K562 (cell line): ENCODE measurements around the gene CALD1. TPM values are rescaled to one million over a fixed set of nuclear protein-coding genes. Genes with fewer than 3 reads are reported as not detected.
A peak's percentile ranks its signal among the peaks of the same experiment; 100 is the strongest.

Experiments
- ATAC-seq: fragments of 200-7000 bp; cut with Tn5 transposase; 3 replicates; pipeline ENCODE4 v1.9.1; 2020; ENCODE audit warnings: moderate library complexity
- BruUV-seq: library from RNA; stranded (reverse); fragments of 400-500 nt; replicated peaks from 2 replicates; lab custom pipeline; 2021; lab: Mats Ljungman, UMichigan
- CTCF ChIA-PET: fragments of 300-600 bp; formaldehyde crosslinking; extraction: SDS; loops from one replicate; lab custom pipeline; 2021; ENCODE audit warnings: low intra/inter-chr PET ratio; lab: Yijun Ruan, JAX
- POLR2A ChIA-PET: fragments of 300-600, 350-650 bp; sonication (Branson Sonifier 250); formaldehyde crosslinking; extraction: SDS; loops from one replicate; lab custom pipeline; 2021; ENCODE audit warnings: antibody characterized with exemption, inconsistent platforms; lab: Yijun Ruan, JAX
- DNase-seq, 4 experiments: peaks; one replicate each; pipeline versions ENCODE4 v3.0.0 to v3.0.0-alpha.2; 2011 to 2018; ENCODE audit warnings: low spot score in 3 of 4, mixed read lengths in 3 of 4; ENCODE audit errors: extremely low read depth in 1 of 4
- FAIRE-seq: peaks from 2 replicates; lab custom pipeline; 2011; peaks lifted over from hg19 to GRCh38; lab: Jason Lieb, UNC
- H2AFZ ChIP-seq: 2 replicates; pipeline ENCODE4 v1.6.0; 2011; ENCODE audit warnings: low read depth, low read length, control low read depth, inconsistent platforms
- H3K27ac ChIP-seq: fragments of 200-600 bp; 3 replicates; pipeline ENCODE4 v1.8.0; 2011; ENCODE audit warnings: low read depth, mild to moderate bottlenecking, control low read depth, inconsistent platforms, low read length, moderate library complexity, mixed read lengths; ENCODE audit errors: extremely low read depth
- H3K27me3 ChIP-seq, 2 experiments: fragments of 300-600 bp in 1 of 2; 2 replicates in 1 of 2; 3 replicates in 1 of 2; pipeline versions ENCODE4 v1.6.0 to v1.8.0; 2011; ENCODE audit warnings: inconsistent platforms in 2 of 2, low read length in 2 of 2, mild to moderate bottlenecking in 1 of 2, mixed read lengths in 1 of 2, moderate library complexity in 1 of 2; ENCODE audit not compliant: control insufficient read depth in 2 of 2, insufficient read depth in 2 of 2
- H3K36me3 ChIP-seq: fragments of 300-600 bp; 3 replicates; pipeline ENCODE4 v1.8.0; 2011; ENCODE audit warnings: mild to moderate bottlenecking, low read length, inconsistent platforms; ENCODE audit not compliant: control insufficient read depth, insufficient read depth
- H3K4me1 ChIP-seq, 2 experiments: fragments of 200-600 bp in 1 of 2; replicated peaks in 1 of 2; 2 replicates in 1 of 2; 3 replicates in 1 of 2; pipeline versions ENCODE4 v1.5.1 to v1.8.0; 2011; ENCODE audit warnings: inconsistent platforms in 2 of 2, low read length in 2 of 2, mild to moderate bottlenecking in 1 of 2, mixed read lengths in 1 of 2, moderate library complexity in 1 of 2; ENCODE audit not compliant: control insufficient read depth in 2 of 2, insufficient read depth in 2 of 2
- H3K4me2 ChIP-seq: 2 replicates; pipeline ENCODE4 v1.6.1; 2011; ENCODE audit warnings: low read length, control low read depth, inconsistent platforms, mixed read lengths; ENCODE audit not compliant: insufficient read depth
- H3K4me3 ChIP-seq: fragments of 200-600 bp; sonication (generic), shearing (Covaris generic); 2 replicates; pipeline ENCODE4 v1.5.1; 2016; ENCODE audit warnings: control low read depth, inconsistent platforms
- H3K79me2 ChIP-seq: fragments of 200-600 bp; 3 replicates; pipeline ENCODE4 v1.8.0; 2011; ENCODE audit warnings: low read length, inconsistent platforms; ENCODE audit not compliant: control insufficient read depth, insufficient read depth
- H3K9ac ChIP-seq, 2 experiments: 2 replicates each; pipeline versions ENCODE4 v1.6.0 to v1.6.1; 2011; ENCODE audit warnings: low read depth in 2 of 2, low read length in 2 of 2, control low read depth in 1 of 2, inconsistent platforms in 1 of 2, mild to moderate bottlenecking in 1 of 2, mixed read lengths in 1 of 2; ENCODE audit not compliant: insufficient read depth in 1 of 2
- H3K9me1 ChIP-seq: one replicate; pipeline ENCODE4 v1.6.0; 2011; ENCODE audit warnings: inconsistent platforms, mild to moderate bottlenecking, low read length, moderate library complexity; ENCODE audit not compliant: control insufficient read depth, insufficient read depth
- H3K9me3 ChIP-seq: replicated peaks from 2 replicates; pipeline ENCODE4 v1.5.1; 2011; ENCODE audit warnings: low read depth, low read length, inconsistent platforms; ENCODE audit not compliant: control insufficient read depth, insufficient read depth
- H4K20me1 ChIP-seq: replicated peaks from 2 replicates; pipeline ENCODE4 v1.6.1; 2011; ENCODE audit warnings: low read length, inconsistent platforms, mixed read lengths; ENCODE audit not compliant: control insufficient read depth, insufficient read depth
- ATF6 ChIP-seq: sonication (generic); formaldehyde crosslinking; IDR thresholded peaks from 2 replicates; pipeline ENCODE4 v1.4.0; 2020; ENCODE audit warnings: mild to moderate bottlenecking, missing genetic modification reagents
- BMI1 ChIP-seq: fragments of 150-350 bp; IDR thresholded peaks from 2 replicates; pipeline ENCODE4 v1.6.1; 2014; ENCODE audit warnings: low read length
- ELK1 ChIP-seq: sonication (generic); formaldehyde crosslinking; IDR thresholded peaks from 2 replicates; pipeline ENCODE4 v1.8.1; 2022; ENCODE audit warnings: missing genetic modification reagents
- KDM2B ChIP-seq: fragments of 250-450 bp; sonication (Bioruptor Pico); IDR thresholded peaks from 2 replicates; pipeline ENCODE4 v1.8.0; 2021; ENCODE audit warnings: mild to moderate bottlenecking, moderate library complexity
- STAT5B ChIP-seq: fragments of 250-450 bp; sonication (Bioruptor Pico); IDR thresholded peaks from 2 replicates; pipeline ENCODE4 v1.8.0; 2021; ENCODE audit warnings: mild to moderate bottlenecking, inconsistent platforms
- USF1 ChIP-seq: sonication (generic); formaldehyde crosslinking; IDR thresholded peaks from 2 replicates; pipeline ENCODE4 v1.9.0; 2022; ENCODE audit warnings: mild to moderate bottlenecking, missing genetic modification reagents
- ZNF253 ChIP-seq: fragments of 250-450 bp; sonication (Bioruptor Pico); conservative IDR thresholded peaks from 2 replicates; pipeline ENCODE4 v1.6.1; 2021; ENCODE audit warnings: mild to moderate bottlenecking
- ZNF57 ChIP-seq: fragments of 450-650 bp; formaldehyde crosslinking; IDR thresholded peaks from 2 replicates; pipeline ENCODE4 v1.4.0; 2020; ENCODE audit warnings: mild to moderate bottlenecking, moderate library complexity
- WGBS: fragments of 100-300 bp; shearing (Covaris generic); methylation state at CpG from one replicate; pipeline ENCODE4 v1.1.6; 2016; ENCODE audit warnings: low coverage, mixed read lengths; ENCODE audit not compliant: insufficient coverage; ENCODE audit errors: missing lambda C conversion rate; 5-methylcytosine and 5-hydroxymethylcytosine counted together
- in situ Hi-C: fragments of 300-500 bp; cut with MboI; formaldehyde crosslinking; loops from 4 replicates; pipeline ENCODE4 v1.15.0; 2018; ENCODE audit warnings: inconsistent platforms, mixed read lengths
- intact Hi-C: fragments of 100-400 bp; cut with micrococcal nuclease; formaldehyde crosslinking; loops from 2 replicates; pipeline ENCODE4 v1.14.2; 2022
- polyA plus RNA-seq, 8 experiments: library from polyadenylated mRNA; depleted of rRNA in 4 of 8; stranded (reverse) in 5 of 8; unstranded in 3 of 8; fragments of >200 nt; fragmentation: Nextera tagmentation in 2 of 8; fragmentation: Illumina TruSeq in 1 of 8; extraction: Ambion mirVana in 2 of 8; extraction: Trizol in 1 of 8; gene quantifications; 2 replicates each; pipeline versions ENCODE4 v1.2.1 to v1.2.3, GENCODE V29; 2011 to 2014; ENCODE audit warnings: inconsistent platforms in 1 of 8, missing spikeins in 1 of 8
- total RNA-seq, 7 experiments: library from RNA; depleted of rRNA in 6 of 7; stranded (reverse); fragments of >200 nt in 6 of 7; fragmentation: Illumina TruSeq in 2 of 7; extraction: Trizol in 2 of 7; gene quantifications; 2 replicates each; pipeline versions ENCODE4 v1.2.1 to v1.2.3, GENCODE V29; 2011 to 2021; ENCODE audit warnings: low replicate concordance in 1 of 7

The CALD1 gene
- total and polyA plus RNA-seq, 9 of the 15 experiments (the other 6 are each of a cell fraction or from before 2014, with no cell fraction given) = 0.40 TPM; not detected in 8

- TF ChIP-seq USF1 (CRISPR knock-in tag) (no peak), ELK1 (CRISPR knock-in tag) (no peak), ZNF253 (CRISPR knock-in tag) (no peak), KDM2B (CRISPR knock-in tag) (no peak)
Observed at GRCh38 chr7:134779741-134780065, 269 bp downstream of the CALD1 start (continued).

GRCh38 chr7:134780166-134780828 lies 863 bp downstream of the CALD1 start:
- H3K4me2 ChIP-seq = no peak overlapping the region
- H3K27me3 ChIP-seq = peaks cover 26 to 40% of the 10 kb centered on the region in 2 experiments; a peak in 4 of 5 replicates
- no peak overlapping the region for H3K27ac ChIP-seq
- H3K36me3 ChIP-seq = no peaks in the 10 kb centered on the region
- intact Hi-C loops = no loop called here
- DNase-seq = no peak
- H3K4me1 ChIP-seq = no peaks in the 10 kb centered on the region
- H3K9me3 ChIP-seq = no peaks in the 10 kb centered on the region
- ATAC-seq = no peak
- ChIA-PET POLR2A (no interaction called here), CTCF (no interaction called here)
- 0% methylated on average over 5 of the region's 5 CpGs for WGBS
- TF ChIP-seq BMI1 (peak; percentile 7; the same call in 1 of the 2 replicates), ZNF57 (CRISPR knock-in tag) (no peak), ATF6 (CRISPR knock-in tag) (no peak), STAT5B (CRISPR knock-in tag) (no peak)
- H3K9me1 ChIP-seq = no peaks in the 10 kb centered on the region
- BruUV-seq = no TSS peak
- H3K9ac ChIP-seq = no peak overlapping the region
- no peaks in the 10 kb centered on the region for H3K79me2 ChIP-seq
- no peak for FAIRE-seq
- H3K4me3 ChIP-seq = no peak overlapping the region
- H4K20me1 ChIP-seq = no peaks in the 10 kb centered on the region
- H2AFZ ChIP-seq = no peak overlapping the region
- in situ Hi-C loops = no loop called here
